ENCODE measurements around the gene DPP8.
A peak's percentile ranks its signal among the peaks of the same experiment; 100 is the strongest.
"Not testable (repeated sequence)": the region's sequence is repeated elsewhere in the genome, so short reads cannot be mapped to it uniquely, and the experiment has no call there.

The DPP8 gene

GRCh38 chr15:65516997-65517865 lies at the start of gene DPP8:
Gene DPP8, minus strand, starts transcription at chr15:65517689. Its CDS starts 5,136 bp downstream, at chr15:65512553.
- peak; percentile 96 for DNase-seq

GRCh38 chr15:65561934-65562333 lies 44.4 kb upstream of the DPP8 start:
- no peak for DNase-seq

- no peak for DNase-seq
Measured at GRCh38 chr15:65559941-65560340, 42.5 kb upstream of the DPP8 start.

- DNase-seq = no peak
Measured at GRCh38 chr15:65558997-65559760, 41.7 kb upstream of the DPP8 start.

GRCh38 chr15:65558336-65558735 lies 40.8 kb upstream of the DPP8 start:
- no peak for DNase-seq

GRCh38 chr15:65556622-65557021 lies 39.1 kb upstream of the DPP8 start:
- no peak for DNase-seq

- peak; percentile 31 for DNase-seq
Measured at GRCh38 chr15:65553691-65554090, 36.2 kb upstream of the DPP8 start.

GRCh38 chr15:65552851-65553250 lies 35.4 kb upstream of the DPP8 start:
- DNase-seq = not testable (repeated sequence)

GRCh38 chr15:65551183-65551582 lies 33.7 kb upstream of the DPP8 start:
- no peak for DNase-seq

GRCh38 chr15:65550681-65551098 lies 33.2 kb upstream of the DPP8 start:
- no peak for DNase-seq

GRCh38 chr15:65549288-65549687 lies 31.8 kb upstream of the DPP8 start:
- not testable (repeated sequence) for DNase-seq

- DNase-seq = no peak
Measured at GRCh38 chr15:65547841-65548240, 30.4 kb upstream of the DPP8 start.

GRCh38 chr15:65541231-65541820 lies 23.8 kb upstream of the DPP8 start:
- DNase-seq = no peak

GRCh38 chr15:65540314-65540713 lies 22.8 kb upstream of the DPP8 start:
- no peak for DNase-seq

GRCh38 chr15:65535192-65535591 lies 17.7 kb upstream of the DPP8 start:
- DNase-seq = no peak

- no peak for DNase-seq
Measured at GRCh38 chr15:65533057-65533756, 15.7 kb upstream of the DPP8 start.

GRCh38 chr15:65532738-65533051 lies 15.2 kb upstream of the DPP8 start:
- no peak for DNase-seq

GRCh38 chr15:65530318-65531111 lies 13.0 kb upstream of the DPP8 start, which contains the start of gene HACD3:
Gene HACD3, plus strand, starts transcription at chr15:65530463. Its CDS starts 169 bp downstream, at chr15:65530632.
- DNase-seq = peak; percentile 92

GRCh38 chr15:65529762-65530317 lies 12.4 kb upstream of the DPP8 start:
- DNase-seq = no peak

- DNase-seq = no peak
Measured at GRCh38 chr15:65528461-65529060, 11.1 kb upstream of the DPP8 start.

GRCh38 chr15:65525622-65526021 lies 8.1 kb upstream of the DPP8 start:
- DNase-seq = peak; percentile 48

Measured in NCI-H1105 treated with DMSO at 0.1 percent for 48 hours (cell line).